Sigmoid colon (tissue), 3 donors: ENCODE measurements around the gene KRT73.

Source experiments
- CTCF ChIP-seq, 4 experiments: fragments of 450-650 bp in 3 of 4; fragments of 200-600 bp in 1 of 4; IDR thresholded peaks; one replicate each; pipeline ENCODE4 v1.5.1; 2016 to 2019; ENCODE audit warnings: antibody characterized with exemption in 4 of 4, mild to moderate bottlenecking in 3 of 4, moderate library complexity in 2 of 4
- POLR2A ChIP-seq, 2 donors: fragments of 450-650 bp; IDR thresholded peaks; one replicate each; pipeline ENCODE4 v1.6.1; 2016; ENCODE audit warnings: antibody characterized with exemption in 2 of 2, mild to moderate bottlenecking in 2 of 2, moderate library complexity in 2 of 2

- no peak for TF ChIP-seq CTCF (IDR thresholded peaks at IDR 0.05)
- TF ChIP-seq POLR2A (IDR thresholded peaks at IDR 0.05) = no peak
Observed at GRCh38 chr12:52608161-52608560, 10.2 kb downstream of the KRT73 start.
